A549 (cell line): Measurements from ENCODE around the gene OTOP2. TPM values are rescaled to one million over a fixed set of nuclear protein-coding genes. Genes with fewer than 3 reads are reported as not detected.

ENCODE experiments used
- ATAC-seq, 2 experiments: fragments of 200-7000 bp in 1 of 2; fragments of >200 bp in 1 of 2; cut with Nextera tagmentation in 1 of 2; cut with Tn5 transposase in 1 of 2; 3 replicates each; pipeline versions ENCODE4 v1.8.0 to v1.9.1; 2018 to 2020; ENCODE audit warnings: mild to moderate bottlenecking in 1 of 2, moderate library complexity in 1 of 2
- CTCF ChIA-PET: fragments of 300-600 bp; sonication (Branson Sonifier 250); formaldehyde crosslinking; extraction: SDS; loops from one replicate; lab custom pipeline; 2021; ENCODE audit warnings: antibody characterized with exemption, inconsistent platforms; lab: Yijun Ruan, JAX
- POLR2A ChIA-PET: fragments of 350-600 bp; formaldehyde crosslinking; extraction: SDS; loops from one replicate; lab custom pipeline; 2021; ENCODE audit warnings: antibody characterized with exemption, inconsistent platforms; lab: Yijun Ruan, JAX
- DNase-seq, 2 experiments: peaks; one replicate each; pipeline versions ENCODE4 v3.0.0 to v3.0.0-alpha.2; 2011 to 2016; ENCODE audit warnings: low read depth in 1 of 2, low spot score in 1 of 2
- FAIRE-seq: peaks from 2 replicates; lab custom pipeline; 2011; peaks lifted over from hg19 to GRCh38; lab: Jason Lieb, UNC
- H3K27ac ChIP-seq, 2 experiments: fragments of >200 bp; sonication (Bioruptor Twin); formaldehyde crosslinking; 3 replicates each; pipeline ENCODE4 v1.5.1; 2016 to 2017
- H3K4me1 ChIP-seq: fragments of >200 bp; sonication (Bioruptor Twin); formaldehyde crosslinking; 3 replicates; pipeline ENCODE4 v1.6.1; 2016
- H3K4me2 ChIP-seq: fragments of >200 bp; sonication (Bioruptor Twin); formaldehyde crosslinking; 3 replicates; pipeline ENCODE4 v1.6.1; 2016
- H3K4me3 ChIP-seq: fragments of >200 bp; sonication (Bioruptor Twin); formaldehyde crosslinking; 3 replicates; pipeline ENCODE4 v1.5.1; 2016
- H3K9me3 ChIP-seq: fragments of >200 bp; sonication (Bioruptor Twin); formaldehyde crosslinking; 3 replicates; pipeline ENCODE4 v1.6.1; 2016
- CBX8 ChIP-seq: fragments of 200-600 bp; sonication (generic); IDR thresholded peaks from 2 replicates; pipeline ENCODE4 v1.6.1; 2016
- CEBPB ChIP-seq, 2 experiments: fragments of >200 bp in 1 of 2; sonication (Bioruptor Twin) in 1 of 2; formaldehyde crosslinking in 1 of 2; IDR thresholded peaks; 2 replicates each; pipeline ENCODE4 v1.6.1; 2012 to 2016
- EHMT2 ChIP-seq: fragments of 200-600 bp; sonication (generic); IDR thresholded peaks from 2 replicates; pipeline ENCODE4 v1.6.1; 2016; ENCODE audit warnings: antibody characterized with exemption, low read depth, mild to moderate bottlenecking, moderate library complexity
- FOSB ChIP-seq: fragments of 250-450 bp; sonication (Bioruptor Pico); IDR thresholded peaks from 2 replicates; pipeline ENCODE4 v1.5.0; 2020; ENCODE audit warnings: mild to moderate bottlenecking, moderate library complexity
- FOSL2 ChIP-seq, 2 experiments: fragments of 450-650 bp in 1 of 2; fragments of >200 bp in 1 of 2; sonication (Bioruptor Twin) in 1 of 2; formaldehyde crosslinking; IDR thresholded peaks; 2 replicates each; pipeline versions ENCODE4 v1.5.0 to v1.6.1; 2016 to 2020; ENCODE audit warnings: mild to moderate bottlenecking in 1 of 2, moderate library complexity in 1 of 2
- HEYL ChIP-seq: fragments of 250-450 bp; sonication (Bioruptor Pico); IDR thresholded peaks from 2 replicates; pipeline ENCODE4 v1.8.0; 2021; ENCODE audit warnings: mild to moderate bottlenecking, moderate library complexity
- HOXB5 ChIP-seq: fragments of 250-450 bp; sonication (Bioruptor Pico); IDR thresholded peaks from 2 replicates; pipeline ENCODE4 v1.5.0; 2020; ENCODE audit warnings: mild to moderate bottlenecking, moderate library complexity
- KDM5A ChIP-seq: fragments of 200-600 bp; sonication (generic); IDR thresholded peaks from 2 replicates; pipeline ENCODE4 v1.6.1; 2016; ENCODE audit warnings: antibody characterized with exemption, mild to moderate bottlenecking
- MYC ChIP-seq: IDR thresholded peaks from 2 replicates; pipeline ENCODE4 v1.6.1; 2012; ENCODE audit warnings: mild to moderate bottlenecking, inconsistent platforms, low read length, improper control_type of control experiment, borderline replicate concordance
- NPAS2 ChIP-seq: fragments of 250-450 bp; sonication (Bioruptor Pico); IDR thresholded peaks from 2 replicates; pipeline ENCODE4 v1.8.0; 2022; ENCODE audit warnings: mild to moderate bottlenecking, moderate library complexity, borderline replicate concordance
- PHF8 ChIP-seq: fragments of 200-600 bp; sonication (generic); IDR thresholded peaks from 2 replicates; pipeline ENCODE4 v1.6.1; 2016; ENCODE audit warnings: low read depth, mild to moderate bottlenecking, antibody characterized with exemption, moderate library complexity, borderline replicate concordance
- POLR2A ChIP-seq: IDR thresholded peaks from 2 replicates; pipeline ENCODE4 v1.6.1; 2012; ENCODE audit warnings: mild to moderate bottlenecking, low read length
- RARB ChIP-seq: fragments of 250-450 bp; sonication (Bioruptor Pico); IDR thresholded peaks from 2 replicates; pipeline ENCODE4 v1.8.0; 2021; ENCODE audit warnings: mild to moderate bottlenecking, moderate library complexity
- RFX5 ChIP-seq: fragments of 450-650 bp; IDR thresholded peaks from 2 replicates; pipeline ENCODE4 v1.7.1; 2014; ENCODE audit warnings: antibody characterized with exemption, mild to moderate bottlenecking, moderate library complexity
- TP53 ChIP-seq: fragments of 250-450 bp; sonication (Bioruptor Pico); IDR thresholded peaks from 2 replicates; pipeline ENCODE4 v1.5.0; 2021; ENCODE audit warnings: mild to moderate bottlenecking, moderate library complexity
- ZFP36 ChIP-seq: fragments of 450-650 bp; IDR thresholded peaks from 2 replicates; pipeline ENCODE4 v1.6.1; 2014; ENCODE audit warnings: borderline replicate concordance; ENCODE audit not compliant: partially characterized antibody
- WGBS: methylation state at CpG from one replicate; pipeline ENCODE4 v1.1.6; 2017; ENCODE audit errors: missing lambda C conversion rate; 5-methylcytosine and 5-hydroxymethylcytosine counted together
- polyA plus RNA-seq, 4 experiments: library from polyadenylated mRNA; depleted of rRNA in 3 of 4; stranded (reverse); fragments of >200 nt; fragmentation: RNase III in 1 of 4; extraction: RNeasy Plus Mini Kit Qiagen cat#74134 plus additional on column Dnase treatment in 1 of 4; gene quantifications; 2 replicates in 3 of 4; 3 replicates in 1 of 4; pipeline ENCODE4 v1.2.3, GENCODE V29; 2011 to 2017
- TF ChIP-seq, protein P1 (sequence below): IDR thresholded peaks from 2 replicates; pipeline ENCODE4 v1.6.1; 2012; ENCODE audit warnings: low read depth, borderline replicate concordance
- TF ChIP-seq, protein P2 (sequence below): fragments of 150-350 bp; IDR thresholded peaks from 2 replicates; pipeline ENCODE4 v1.6.1; 2014; ENCODE audit warnings: low read depth, mild to moderate bottlenecking, low read length
- TF ChIP-seq, protein P3 (sequence below): fragments of 450-650 bp; IDR thresholded peaks from 2 replicates; pipeline ENCODE4 v1.6.1; 2014; ENCODE audit warnings: antibody characterized with exemption
- TF ChIP-seq, protein P4 (sequence below): fragments of 200-600 bp; sonication (generic); IDR thresholded peaks from 2 replicates; pipeline ENCODE4 v1.6.1; 2016; ENCODE audit warnings: antibody characterized with exemption, mild to moderate bottlenecking, moderate library complexity
- TF ChIP-seq, protein P5 (sequence below): fragments of 250-450 bp; sonication (Bioruptor Pico); IDR thresholded peaks from 2 replicates; pipeline ENCODE4 v1.5.0; 2020; ENCODE audit warnings: low read depth, mild to moderate bottlenecking, moderate library complexity
- TF ChIP-seq, protein P6 (sequence below): fragments of 250-450 bp; sonication (Bioruptor Pico); IDR thresholded peaks from 2 replicates; pipeline ENCODE4 v1.5.0; 2021; ENCODE audit warnings: mild to moderate bottlenecking, moderate library complexity, borderline replicate concordance

OTOP2 gene
- polyA plus RNA-seq, 2 of the 4 experiments (the other 2 are of a cell fraction), result 0.06 TPM; not detected in 1

DNA sequence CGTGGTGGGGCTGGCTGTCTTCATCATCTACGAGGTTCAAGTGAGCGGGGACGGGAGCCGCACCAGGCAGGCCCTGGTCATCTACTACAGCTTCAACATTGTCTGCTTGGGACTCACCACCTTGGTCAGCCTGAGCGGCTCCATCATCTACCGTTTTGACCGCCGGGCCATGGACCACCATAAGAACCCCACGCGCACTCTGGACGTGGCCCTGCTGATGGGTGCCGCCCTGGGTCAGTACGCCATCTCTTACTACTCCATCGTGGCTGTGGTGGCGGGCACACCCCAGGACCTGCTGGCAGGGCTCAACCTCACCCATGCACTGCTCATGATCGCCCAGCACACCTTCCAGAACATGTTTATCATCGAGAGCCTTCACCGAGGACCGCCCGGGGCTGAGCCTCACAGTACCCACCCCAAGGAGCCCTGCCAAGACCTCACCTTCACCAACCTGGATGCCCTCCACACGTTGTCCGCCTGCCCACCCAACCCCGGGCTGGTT lies 6.5 kb downstream of the OTOP2 start (continued):
- TF ChIP-seq, protein P1, sequence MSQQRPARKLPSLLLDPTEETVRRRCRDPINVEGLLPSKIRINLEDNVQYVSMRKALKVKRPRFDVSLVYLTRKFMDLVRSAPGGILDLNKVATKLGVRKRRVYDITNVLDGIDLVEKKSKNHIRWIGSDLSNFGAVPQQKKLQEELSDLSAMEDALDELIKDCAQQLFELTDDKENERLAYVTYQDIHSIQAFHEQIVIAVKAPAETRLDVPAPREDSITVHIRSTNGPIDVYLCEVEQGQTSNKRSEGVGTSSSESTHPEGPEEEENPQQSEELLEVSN, result no peak

DNA sequence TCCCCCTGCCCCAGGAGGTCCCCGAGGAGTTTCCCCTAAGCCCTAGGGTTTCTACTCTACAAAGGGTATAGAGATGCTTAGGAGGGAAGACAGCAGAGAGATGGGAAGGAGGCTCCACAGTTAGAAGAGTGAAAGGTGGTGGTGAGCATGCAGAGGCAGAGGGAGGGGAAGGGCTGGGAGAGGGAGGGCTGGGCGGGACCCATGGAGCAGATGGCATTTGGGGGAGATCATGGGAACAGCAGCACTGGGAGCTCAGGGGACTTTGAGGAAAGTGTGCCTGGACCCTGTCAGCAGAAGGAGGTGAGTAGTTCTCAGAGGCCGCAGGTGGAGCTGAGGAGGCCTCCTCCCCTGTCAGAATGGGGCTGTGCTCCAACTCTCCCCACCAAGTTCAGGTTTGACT lies 11.0 kb downstream of the OTOP2 start:
- ATAC-seq, result no peak
- FAIRE-seq, result no peak
- POLR2A ChIA-PET, result interaction anchor here (1.2 kb wide), 1 partner anchor 9 kb away, joined by 3 read pairs; no protein-coding TSS in a partner anchor
- Histone ChIP-seq H3K4me2 (no peak overlapping the region), H3K9me3 (no peaks in the 10 kb centered on the region), H3K27ac (no peak overlapping the region), H3K4me3 (no peak overlapping the region), H3K4me1 (peaks cover 8% of the 10 kb centered on the region; the same call in 2 of the 3 replicates)
- no peak for DNase-seq
- WGBS, result 77% methylated on average over 2 of the region's 3 CpGs
- TF ChIP-seq POLR2A, result no peak
- TF ChIP-seq, protein P2, sequence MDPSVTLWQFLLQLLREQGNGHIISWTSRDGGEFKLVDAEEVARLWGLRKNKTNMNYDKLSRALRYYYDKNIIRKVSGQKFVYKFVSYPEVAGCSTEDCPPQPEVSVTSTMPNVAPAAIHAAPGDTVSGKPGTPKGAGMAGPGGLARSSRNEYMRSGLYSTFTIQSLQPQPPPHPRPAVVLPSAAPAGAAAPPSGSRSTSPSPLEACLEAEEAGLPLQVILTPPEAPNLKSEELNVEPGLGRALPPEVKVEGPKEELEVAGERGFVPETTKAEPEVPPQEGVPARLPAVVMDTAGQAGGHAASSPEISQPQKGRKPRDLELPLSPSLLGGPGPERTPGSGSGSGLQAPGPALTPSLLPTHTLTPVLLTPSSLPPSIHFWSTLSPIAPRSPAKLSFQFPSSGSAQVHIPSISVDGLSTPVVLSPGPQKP, result no peak
- TF ChIP-seq, protein P3, sequence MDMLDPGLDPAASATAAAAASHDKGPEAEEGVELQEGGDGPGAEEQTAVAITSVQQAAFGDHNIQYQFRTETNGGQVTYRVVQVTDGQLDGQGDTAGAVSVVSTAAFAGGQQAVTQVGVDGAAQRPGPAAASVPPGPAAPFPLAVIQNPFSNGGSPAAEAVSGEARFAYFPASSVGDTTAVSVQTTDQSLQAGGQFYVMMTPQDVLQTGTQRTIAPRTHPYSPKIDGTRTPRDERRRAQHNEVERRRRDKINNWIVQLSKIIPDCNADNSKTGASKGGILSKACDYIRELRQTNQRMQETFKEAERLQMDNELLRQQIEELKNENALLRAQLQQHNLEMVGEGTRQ, result no peak
- no peak for TF ChIP-seq FOSB (CRISPR knock-in tag)
- no peak for TF ChIP-seq KDM5A
- no peak for TF ChIP-seq HEYL
- TF ChIP-seq MYC, result no peak
- TF ChIP-seq, protein P4, sequence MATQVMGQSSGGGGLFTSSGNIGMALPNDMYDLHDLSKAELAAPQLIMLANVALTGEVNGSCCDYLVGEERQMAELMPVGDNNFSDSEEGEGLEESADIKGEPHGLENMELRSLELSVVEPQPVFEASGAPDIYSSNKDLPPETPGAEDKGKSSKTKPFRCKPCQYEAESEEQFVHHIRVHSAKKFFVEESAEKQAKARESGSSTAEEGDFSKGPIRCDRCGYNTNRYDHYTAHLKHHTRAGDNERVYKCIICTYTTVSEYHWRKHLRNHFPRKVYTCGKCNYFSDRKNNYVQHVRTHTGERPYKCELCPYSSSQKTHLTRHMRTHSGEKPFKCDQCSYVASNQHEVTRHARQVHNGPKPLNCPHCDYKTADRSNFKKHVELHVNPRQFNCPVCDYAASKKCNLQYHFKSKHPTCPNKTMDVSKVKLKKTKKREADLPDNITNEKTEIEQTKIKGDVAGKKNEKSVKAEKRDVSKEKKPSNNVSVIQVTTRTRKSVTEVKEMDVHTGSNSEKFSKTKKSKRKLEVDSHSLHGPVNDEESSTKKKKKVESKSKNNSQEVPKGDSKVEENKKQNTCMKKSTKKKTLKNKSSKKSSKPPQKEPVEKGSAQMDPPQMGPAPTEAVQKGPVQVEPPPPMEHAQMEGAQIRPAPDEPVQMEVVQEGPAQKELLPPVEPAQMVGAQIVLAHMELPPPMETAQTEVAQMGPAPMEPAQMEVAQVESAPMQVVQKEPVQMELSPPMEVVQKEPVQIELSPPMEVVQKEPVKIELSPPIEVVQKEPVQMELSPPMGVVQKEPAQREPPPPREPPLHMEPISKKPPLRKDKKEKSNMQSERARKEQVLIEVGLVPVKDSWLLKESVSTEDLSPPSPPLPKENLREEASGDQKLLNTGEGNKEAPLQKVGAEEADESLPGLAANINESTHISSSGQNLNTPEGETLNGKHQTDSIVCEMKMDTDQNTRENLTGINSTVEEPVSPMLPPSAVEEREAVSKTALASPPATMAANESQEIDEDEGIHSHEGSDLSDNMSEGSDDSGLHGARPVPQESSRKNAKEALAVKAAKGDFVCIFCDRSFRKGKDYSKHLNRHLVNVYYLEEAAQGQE, result no peak
- TF ChIP-seq CBX8, result no peak
- no peak for TF ChIP-seq EHMT2
- TF ChIP-seq, protein P5, sequence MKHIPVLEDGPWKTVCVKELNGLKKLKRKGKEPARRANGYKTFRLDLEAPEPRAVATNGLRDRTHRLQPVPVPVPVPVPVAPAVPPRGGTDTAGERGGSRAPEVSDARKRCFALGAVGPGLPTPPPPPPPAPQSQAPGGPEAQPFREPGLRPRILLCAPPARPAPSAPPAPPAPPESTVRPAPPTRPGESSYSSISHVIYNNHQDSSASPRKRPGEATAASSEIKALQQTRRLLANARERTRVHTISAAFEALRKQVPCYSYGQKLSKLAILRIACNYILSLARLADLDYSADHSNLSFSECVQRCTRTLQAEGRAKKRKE (CRISPR knock-in tag), result no peak
- CTCF ChIA-PET, result interaction anchor here (7.1 to 42.0 kb wide), 2 partner anchors 13 to 22 kb away, joined by 89 to 1448 read pairs; partner anchors contain the start of genes HID1, OTOP2 and USH1G

DNA sequence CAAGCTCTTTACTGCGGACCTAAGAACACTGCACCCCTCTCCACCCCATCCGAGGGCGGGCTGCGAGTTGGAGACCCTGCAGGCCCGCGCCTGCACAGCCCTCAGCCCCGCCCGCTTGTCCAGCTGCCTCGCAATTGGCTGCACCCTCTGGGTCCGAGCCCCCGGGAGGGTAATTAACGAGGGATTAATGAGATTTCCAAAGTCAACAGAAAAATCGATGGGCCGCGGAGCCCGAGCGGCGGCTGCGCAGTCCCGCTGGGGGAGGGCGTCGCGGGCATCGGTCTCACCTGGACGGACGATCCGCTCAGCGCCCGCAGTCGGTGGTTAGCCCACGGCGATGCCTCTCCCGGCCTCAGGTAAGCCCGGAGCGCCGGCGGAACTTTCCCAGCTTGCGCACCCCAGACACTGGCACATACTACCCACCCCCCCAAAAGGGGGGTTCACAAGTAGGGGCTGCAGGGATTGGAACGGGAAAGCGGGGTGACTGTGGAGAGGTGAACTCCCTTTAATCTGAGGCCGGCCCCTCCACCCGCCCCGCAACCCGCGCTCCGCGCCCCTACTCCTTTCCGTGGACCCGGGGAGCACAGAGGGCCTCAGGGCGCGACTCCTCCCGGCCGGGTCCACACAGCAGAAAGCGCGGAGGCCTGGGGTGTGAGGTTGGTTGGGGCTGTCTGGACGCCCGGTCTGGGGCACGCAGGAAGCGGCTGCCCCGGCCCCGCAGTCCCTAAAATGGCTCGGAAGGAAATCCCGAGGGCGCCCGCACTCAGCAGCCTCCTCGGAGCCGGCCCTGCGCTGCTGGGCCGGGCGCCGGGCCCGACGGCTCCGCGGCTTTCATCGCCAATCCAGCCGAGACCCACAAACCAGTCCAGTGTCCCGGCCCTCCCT lies 11.8 kb downstream of the OTOP2 start, which contains the start of gene OTOP3:
Gene OTOP3 (plus strand): TSS at position 314 of the 885 bp plus-strand sequence. CDS start 24 bp downstream, at position 338.
- Histone ChIP-seq H3K4me2 (no peak within 1 kb of the TSS), H3K9me3 (no peaks in the 10 kb centered on the region), H3K27ac (no peak within 1 kb of the TSS), H3K4me1 (peaks cover 7% of the 10 kb centered on the region; the same call in 2 of the 3 replicates), H3K4me3 (no peak within 1 kb of the TSS)
- ATAC-seq (no peak), DNase-seq (no peak), FAIRE-seq (no peak)
- 76% methylated on average over 69 of the region's 78 CpGs for WGBS
- POLR2A ChIA-PET, result interaction anchor here (1.2 kb wide), 1 partner anchor 9 kb away, joined by 3 read pairs; no protein-coding TSS in a partner anchor
- CTCF ChIA-PET, result interaction anchor here (1.5 to 42.3 kb wide), 4 partner anchors 3 to 77 kb away, joined by 4 to 1448 read pairs (median 768); partner anchors contain the start of genes HID1, MRPL58, OTOP2 and OTOP3
- TF ChIP-seq RARB (no peak), HOXB5 (no peak), RFX5 (no peak), NPAS2 (no peak), CEBPB (IDR thresholded peaks at IDR 0.05) (no peak), PHF8 (no peak), ZFP36 (no peak), TP53 (CRISPR knock-in tag) (no peak), FOSL2 (IDR thresholded peaks at IDR 0.05) (no peak), FOSL2 (CRISPR knock-in tag; IDR thresholded peaks at IDR 0.05) (no peak)
- TF ChIP-seq, protein P1, result no peak
- TF ChIP-seq, protein P6, sequence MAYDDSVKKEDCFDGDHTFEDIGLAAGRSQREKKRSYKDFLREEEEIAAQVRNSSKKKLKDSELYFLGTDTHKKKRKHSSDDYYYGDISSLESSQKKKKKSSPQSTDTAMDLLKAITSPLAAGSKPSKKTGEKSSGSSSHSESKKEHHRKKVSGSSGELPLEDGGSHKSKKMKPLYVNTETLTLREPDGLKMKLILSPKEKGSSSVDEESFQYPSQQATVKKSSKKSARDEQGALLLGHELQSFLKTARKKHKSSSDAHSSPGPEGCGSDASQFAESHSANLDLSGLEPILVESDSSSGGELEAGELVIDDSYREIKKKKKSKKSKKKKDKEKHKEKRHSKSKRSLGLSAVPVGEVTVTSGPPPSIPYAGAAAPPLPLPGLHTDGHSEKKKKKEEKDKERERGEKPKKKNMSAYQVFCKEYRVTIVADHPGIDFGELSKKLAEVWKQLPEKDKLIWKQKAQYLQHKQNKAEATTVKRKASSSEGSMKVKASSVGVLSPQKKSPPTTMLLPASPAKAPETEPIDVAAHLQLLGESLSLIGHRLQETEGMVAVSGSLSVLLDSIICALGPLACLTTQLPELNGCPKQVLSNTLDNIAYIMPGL (CRISPR knock-in tag), result no peak
